K562 (cell line): ENCODE measurements around the gene PIGH. TPM values are rescaled to one million over a fixed set of nuclear protein-coding genes. Genes with fewer than 3 reads are reported as not detected.

Source experiments
- ATAC-seq: fragments of 200-7000 bp; cut with Tn5 transposase; 3 replicates; pipeline ENCODE4 v1.9.1; 2020; ENCODE audit warnings: moderate library complexity
- BruUV-seq: library from RNA; stranded (reverse); fragments of 400-500 nt; replicated peaks from 2 replicates; lab custom pipeline; 2021; lab: Mats Ljungman, UMichigan
- CTCF ChIA-PET: fragments of 300-600 bp; formaldehyde crosslinking; extraction: SDS; loops from one replicate; lab custom pipeline; 2021; ENCODE audit warnings: low intra/inter-chr PET ratio; lab: Yijun Ruan, JAX
- POLR2A ChIA-PET: fragments of 300-600, 350-650 bp; sonication (Branson Sonifier 250); formaldehyde crosslinking; extraction: SDS; loops from one replicate; lab custom pipeline; 2021; ENCODE audit warnings: antibody characterized with exemption, inconsistent platforms; lab: Yijun Ruan, JAX
- DNase-seq, 4 experiments: peaks; one replicate each; pipeline versions ENCODE4 v3.0.0 to v3.0.0-alpha.2; 2011 to 2018; ENCODE audit warnings: low spot score in 3 of 4, mixed read lengths in 3 of 4; ENCODE audit errors: extremely low read depth in 1 of 4
- FAIRE-seq: peaks from 2 replicates; lab custom pipeline; 2011; peaks lifted over from hg19 to GRCh38; lab: Jason Lieb, UNC
- H2AFZ ChIP-seq: 2 replicates; pipeline ENCODE4 v1.6.0; 2011; ENCODE audit warnings: low read depth, low read length, control low read depth, inconsistent platforms
- H3K27ac ChIP-seq: fragments of 200-600 bp; 3 replicates; pipeline ENCODE4 v1.8.0; 2011; ENCODE audit warnings: low read depth, mild to moderate bottlenecking, control low read depth, inconsistent platforms, low read length, moderate library complexity, mixed read lengths; ENCODE audit errors: extremely low read depth
- H3K27me3 ChIP-seq, 2 experiments: fragments of 300-600 bp in 1 of 2; 2 replicates in 1 of 2; 3 replicates in 1 of 2; pipeline versions ENCODE4 v1.6.0 to v1.8.0; 2011; ENCODE audit warnings: inconsistent platforms in 2 of 2, low read length in 2 of 2, mild to moderate bottlenecking in 1 of 2, mixed read lengths in 1 of 2, moderate library complexity in 1 of 2; ENCODE audit not compliant: control insufficient read depth in 2 of 2, insufficient read depth in 2 of 2
- H3K36me3 ChIP-seq: fragments of 300-600 bp; 3 replicates; pipeline ENCODE4 v1.8.0; 2011; ENCODE audit warnings: mild to moderate bottlenecking, low read length, inconsistent platforms; ENCODE audit not compliant: control insufficient read depth, insufficient read depth
- H3K4me1 ChIP-seq, 2 experiments: fragments of 200-600 bp in 1 of 2; replicated peaks in 1 of 2; 2 replicates in 1 of 2; 3 replicates in 1 of 2; pipeline versions ENCODE4 v1.5.1 to v1.8.0; 2011; ENCODE audit warnings: inconsistent platforms in 2 of 2, low read length in 2 of 2, mild to moderate bottlenecking in 1 of 2, mixed read lengths in 1 of 2, moderate library complexity in 1 of 2; ENCODE audit not compliant: control insufficient read depth in 2 of 2, insufficient read depth in 2 of 2
- H3K4me2 ChIP-seq: 2 replicates; pipeline ENCODE4 v1.6.1; 2011; ENCODE audit warnings: low read length, control low read depth, inconsistent platforms, mixed read lengths; ENCODE audit not compliant: insufficient read depth
- H3K4me3 ChIP-seq: fragments of 200-600 bp; sonication (generic), shearing (Covaris generic); 2 replicates; pipeline ENCODE4 v1.5.1; 2016; ENCODE audit warnings: control low read depth, inconsistent platforms
- H3K79me2 ChIP-seq: fragments of 200-600 bp; 3 replicates; pipeline ENCODE4 v1.8.0; 2011; ENCODE audit warnings: low read length, inconsistent platforms; ENCODE audit not compliant: control insufficient read depth, insufficient read depth
- H3K9ac ChIP-seq, 2 experiments: 2 replicates each; pipeline versions ENCODE4 v1.6.0 to v1.6.1; 2011; ENCODE audit warnings: low read depth in 2 of 2, low read length in 2 of 2, control low read depth in 1 of 2, inconsistent platforms in 1 of 2, mild to moderate bottlenecking in 1 of 2, mixed read lengths in 1 of 2; ENCODE audit not compliant: insufficient read depth in 1 of 2
- H3K9me1 ChIP-seq: one replicate; pipeline ENCODE4 v1.6.0; 2011; ENCODE audit warnings: inconsistent platforms, mild to moderate bottlenecking, low read length, moderate library complexity; ENCODE audit not compliant: control insufficient read depth, insufficient read depth
- H3K9me3 ChIP-seq: replicated peaks from 2 replicates; pipeline ENCODE4 v1.5.1; 2011; ENCODE audit warnings: low read depth, low read length, inconsistent platforms; ENCODE audit not compliant: control insufficient read depth, insufficient read depth
- H4K20me1 ChIP-seq: replicated peaks from 2 replicates; pipeline ENCODE4 v1.6.1; 2011; ENCODE audit warnings: low read length, inconsistent platforms, mixed read lengths; ENCODE audit not compliant: control insufficient read depth, insufficient read depth
- ARID1B ChIP-seq: fragments of 450-650 bp; IDR thresholded peaks from 2 replicates; pipeline ENCODE4 v1.6.1; 2016; ENCODE audit warnings: antibody characterized with exemption, mild to moderate bottlenecking, inconsistent platforms
- ZNF431 ChIP-seq: sonication (generic); formaldehyde crosslinking; IDR thresholded peaks from 2 replicates; pipeline ENCODE4 v1.8.0; 2022; ENCODE audit warnings: mild to moderate bottlenecking, missing genetic modification reagents
- WGBS: fragments of 100-300 bp; shearing (Covaris generic); methylation state at CpG from one replicate; pipeline ENCODE4 v1.1.6; 2016; ENCODE audit warnings: low coverage, mixed read lengths; ENCODE audit not compliant: insufficient coverage; ENCODE audit errors: missing lambda C conversion rate; 5-methylcytosine and 5-hydroxymethylcytosine counted together
- in situ Hi-C: fragments of 300-500 bp; cut with MboI; formaldehyde crosslinking; loops from 4 replicates; pipeline ENCODE4 v1.15.0; 2018; ENCODE audit warnings: inconsistent platforms, mixed read lengths
- intact Hi-C: fragments of 100-400 bp; cut with micrococcal nuclease; formaldehyde crosslinking; loops from 2 replicates; pipeline ENCODE4 v1.14.2; 2022
- polyA plus RNA-seq, 8 experiments: library from polyadenylated mRNA; depleted of rRNA in 4 of 8; stranded (reverse) in 5 of 8; unstranded in 3 of 8; fragments of >200 nt; fragmentation: Nextera tagmentation in 2 of 8; fragmentation: Illumina TruSeq in 1 of 8; extraction: Ambion mirVana in 2 of 8; extraction: Trizol in 1 of 8; gene quantifications; 2 replicates each; pipeline versions ENCODE4 v1.2.1 to v1.2.3, GENCODE V29; 2011 to 2014; ENCODE audit warnings: inconsistent platforms in 1 of 8, missing spikeins in 1 of 8
- total RNA-seq, 7 experiments: library from RNA; depleted of rRNA in 6 of 7; stranded (reverse); fragments of >200 nt in 6 of 7; fragmentation: Illumina TruSeq in 2 of 7; extraction: Trizol in 2 of 7; gene quantifications; 2 replicates each; pipeline versions ENCODE4 v1.2.1 to v1.2.3, GENCODE V29; 2011 to 2021; ENCODE audit warnings: low replicate concordance in 1 of 7
- TF ChIP-seq, protein P1 (sequence below), 3 experiments: IDR thresholded peaks in 2 of 3; conservative IDR thresholded peaks in 1 of 3; 2 replicates each; pipeline ENCODE4 v1.5.1; 2011 to 2012; ENCODE audit warnings: low read length in 3 of 3, mild to moderate bottlenecking in 3 of 3, control low read depth in 2 of 3, improper control_type of control experiment in 1 of 3, inconsistent platforms in 1 of 3, low read depth in 1 of 3, mixed read lengths in 1 of 3, moderate library complexity in 1 of 3; ENCODE audit not compliant: insufficient read depth in 2 of 3

PIGH gene
- total and polyA plus RNA-seq, 9 of the 15 experiments (the other 6 are each of a cell fraction or from before 2014, with no cell fraction given): 21.1 to 53.4 (median 24.7) TPM

DNA sequence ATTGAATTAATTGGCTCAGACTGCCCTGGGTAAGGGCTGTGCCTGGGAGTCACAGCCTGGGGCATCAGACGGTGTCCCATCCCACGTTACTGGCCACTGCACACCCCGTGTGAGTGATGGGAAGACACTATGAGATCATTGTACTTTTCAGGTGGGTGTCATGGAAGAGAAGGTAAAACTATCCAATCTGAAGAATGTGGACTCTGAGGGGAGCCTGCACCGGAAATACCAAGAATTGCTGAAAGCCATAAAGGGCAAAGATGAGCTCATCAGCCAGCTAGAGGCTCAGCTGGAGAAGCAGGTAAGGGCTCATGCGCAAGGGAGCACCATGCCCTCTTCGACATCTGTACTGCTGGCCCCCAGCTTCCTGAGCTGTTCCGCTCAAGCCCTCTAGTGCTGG is 43.0 kb downstream of the PIGH start:
- ChIA-PET CTCF (no interaction called here), POLR2A (interaction anchor here (1.1 to 1.5 kb wide), 2 partner anchors 14 to 15 kb away, joined by 3 to 10 read pairs; no protein-coding TSS in a partner anchor)
- Histone ChIP-seq H3K27ac (no peak overlapping the region), H3K36me3 (no peaks in the 10 kb centered on the region; the same call in 2 of the 3 replicates), H3K27me3 (no peaks in the 10 kb centered on the region), H4K20me1 (no peaks in the 10 kb centered on the region), H3K9me3 (no peaks in the 10 kb centered on the region), H3K4me1 (no peaks in the 10 kb centered on the region), H3K9me1 (no peaks in the 10 kb centered on the region), H3K79me2 (no peaks in the 10 kb centered on the region), H3K4me3 (no peak overlapping the region), H3K4me2 (no peak overlapping the region), H2AFZ (no peak overlapping the region), H3K9ac (no peak overlapping the region)
- in situ Hi-C loops: no loop called here
- no peak for ATAC-seq
- TF ChIP-seq ARID1B (no peak), ZNF431 (CRISPR knock-in tag) (no peak)
- TF ChIP-seq, protein P1, sequence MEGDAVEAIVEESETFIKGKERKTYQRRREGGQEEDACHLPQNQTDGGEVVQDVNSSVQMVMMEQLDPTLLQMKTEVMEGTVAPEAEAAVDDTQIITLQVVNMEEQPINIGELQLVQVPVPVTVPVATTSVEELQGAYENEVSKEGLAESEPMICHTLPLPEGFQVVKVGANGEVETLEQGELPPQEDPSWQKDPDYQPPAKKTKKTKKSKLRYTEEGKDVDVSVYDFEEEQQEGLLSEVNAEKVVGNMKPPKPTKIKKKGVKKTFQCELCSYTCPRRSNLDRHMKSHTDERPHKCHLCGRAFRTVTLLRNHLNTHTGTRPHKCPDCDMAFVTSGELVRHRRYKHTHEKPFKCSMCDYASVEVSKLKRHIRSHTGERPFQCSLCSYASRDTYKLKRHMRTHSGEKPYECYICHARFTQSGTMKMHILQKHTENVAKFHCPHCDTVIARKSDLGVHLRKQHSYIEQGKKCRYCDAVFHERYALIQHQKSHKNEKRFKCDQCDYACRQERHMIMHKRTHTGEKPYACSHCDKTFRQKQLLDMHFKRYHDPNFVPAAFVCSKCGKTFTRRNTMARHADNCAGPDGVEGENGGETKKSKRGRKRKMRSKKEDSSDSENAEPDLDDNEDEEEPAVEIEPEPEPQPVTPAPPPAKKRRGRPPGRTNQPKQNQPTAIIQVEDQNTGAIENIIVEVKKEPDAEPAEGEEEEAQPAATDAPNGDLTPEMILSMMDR (IDR thresholded peaks at IDR 0.05 in 2 of 3, conservative IDR thresholded peaks at IDR 0.05 in 1 of 3; ENCODE audit: insufficient read depth in 2 of 3, low read depth in 1 of 3, low read length in 3 of 3): no peak
- WGBS: 37% methylated on average over 7 of the region's 7 CpGs
- BruUV-seq: no TSS peak
- intact Hi-C loops: no loop called here
- FAIRE-seq: no peak
- no peak for DNase-seq
